Measurements from ENCODE around the gene PPP1R12C.

GRCh38 chr19:55058781-55059610 is 58.4 kb downstream of the PPP1R12C start:
- no peak for TF ChIP-seq CTCF (IDR thresholded peaks at IDR 0.05)
- TF ChIP-seq POLR2A (IDR thresholded peaks at IDR 0.05) = no peak
